ENCODE data around the gene DNA2.

Gene DNA2

GRCh38 chr10:68385740-68386139 is 86.0 kb downstream of the DNA2 start:
- peaks cover 9% of the 10 kb centered on the region for H3K36me3 ChIP-seq (ENCODE audit: control insufficient read depth, insufficient read depth, low read length)
- no peak overlapping the region for H3K27ac ChIP-seq (ENCODE audit: low read depth, low read length)
- H3K9ac ChIP-seq (ENCODE audit: low read length) = no peak overlapping the region
- H3K27me3 ChIP-seq (ENCODE audit: control insufficient read depth, insufficient read depth, low read length) = no peaks in the 10 kb centered on the region
- no peak overlapping the region for H3K4me3 ChIP-seq (ENCODE audit: low read length)
- H3K4me1 ChIP-seq (ENCODE audit: control insufficient read depth, insufficient read depth, low read length) = no peaks in the 10 kb centered on the region

GRCh38 chr10:68371604-68372003 is 100.2 kb downstream of the DNA2 start:
- no peak overlapping the region for H3K27ac ChIP-seq (ENCODE audit: low read depth, low read length)
- peaks cover 6% of the 10 kb centered on the region for H3K36me3 ChIP-seq (ENCODE audit: control insufficient read depth, insufficient read depth, low read length)

GRCh38 chr10:68367121-68367520 is 104.7 kb downstream of the DNA2 start:
- no peaks in the 10 kb centered on the region for H3K27me3 ChIP-seq (ENCODE audit: control insufficient read depth, insufficient read depth, low read length)
- H3K9ac ChIP-seq (ENCODE audit: low read length) = no peak overlapping the region
- H3K27ac ChIP-seq (ENCODE audit: low read depth, low read length) = no peak overlapping the region
- peaks cover 13% of the 10 kb centered on the region for H3K36me3 ChIP-seq (ENCODE audit: control insufficient read depth, insufficient read depth, low read length)
- H3K4me1 ChIP-seq (ENCODE audit: control insufficient read depth, insufficient read depth, low read length) = no peaks in the 10 kb centered on the region
- no peak overlapping the region for H3K4me3 ChIP-seq (ENCODE audit: low read length)

More at GRCh38 chr10:68371604-68372003, 100.2 kb downstream of the DNA2 start:
- H3K4me3 ChIP-seq (ENCODE audit: low read length) = no peak overlapping the region
- no peaks in the 10 kb centered on the region for H3K27me3 ChIP-seq (ENCODE audit: control insufficient read depth, insufficient read depth, low read length)
- H3K9ac ChIP-seq (ENCODE audit: low read length) = no peak overlapping the region
- no peaks in the 10 kb centered on the region for H3K4me1 ChIP-seq (ENCODE audit: control insufficient read depth, insufficient read depth, low read length)

GRCh38 chr10:68366600-68366999 is 105.2 kb downstream of the DNA2 start:
- no peak overlapping the region for H3K4me3 ChIP-seq (ENCODE audit: low read length)
- H3K9ac ChIP-seq (ENCODE audit: low read length) = no peak overlapping the region
- no peak overlapping the region for H3K27ac ChIP-seq (ENCODE audit: low read depth, low read length)
- peaks cover 13% of the 10 kb centered on the region for H3K36me3 ChIP-seq (ENCODE audit: control insufficient read depth, insufficient read depth, low read length)
- H3K4me1 ChIP-seq (ENCODE audit: control insufficient read depth, insufficient read depth, low read length) = no peaks in the 10 kb centered on the region
- H3K27me3 ChIP-seq (ENCODE audit: control insufficient read depth, insufficient read depth, low read length) = no peaks in the 10 kb centered on the region

- Histone ChIP-seq H3K27ac (ENCODE audit: low read depth, low read length) (no peak overlapping the region), H3K36me3 (ENCODE audit: control insufficient read depth, insufficient read depth, low read length) (peaks cover 13% of the 10 kb centered on the region), H3K4me3 (ENCODE audit: low read length) (no peak overlapping the region), H3K27me3 (ENCODE audit: control insufficient read depth, insufficient read depth, low read length) (no peaks in the 10 kb centered on the region), H3K9ac (ENCODE audit: low read length) (no peak overlapping the region), H3K4me1 (ENCODE audit: control insufficient read depth, insufficient read depth, low read length) (no peaks in the 10 kb centered on the region)
Observed at GRCh38 chr10:68365611-68366010, 106.2 kb downstream of the DNA2 start.

- no peaks in the 10 kb centered on the region for H3K4me1 ChIP-seq (ENCODE audit: control insufficient read depth, insufficient read depth, low read length)
- H3K27me3 ChIP-seq (ENCODE audit: control insufficient read depth, insufficient read depth, low read length) = no peaks in the 10 kb centered on the region
- H3K36me3 ChIP-seq (ENCODE audit: control insufficient read depth, insufficient read depth, low read length) = peaks cover 11% of the 10 kb centered on the region
- no peak overlapping the region for H3K4me3 ChIP-seq (ENCODE audit: low read length)
- H3K27ac ChIP-seq (ENCODE audit: low read depth, low read length) = no peak overlapping the region
- no peak overlapping the region for H3K9ac ChIP-seq (ENCODE audit: low read length)
Observed at GRCh38 chr10:68364101-68364886, 107.5 kb downstream of the DNA2 start.
